ENCODE data around the gene CORIN.
A peak's percentile ranks its signal among the peaks of the same experiment; 100 is the strongest.

Gene CORIN

GRCh38 chr4:47606482-47606881 lies 231.4 kb downstream of the CORIN start:
- no peak overlapping the region for H4K8ac ChIP-seq (ENCODE audit: low read length)
- peaks cover 0 to 3% of the 10 kb centered on the region in 2 experiments for H3K36me3 ChIP-seq (ENCODE audit: control insufficient read depth in 1 of 2, insufficient read depth in 2 of 2, low read depth in 1 of 2, low read length in 2 of 2)
- H2BK15ac ChIP-seq (ENCODE audit: low read depth, poor library complexity, severe bottlenecking): no peak overlapping the region
- H3K9ac ChIP-seq (ENCODE audit: low read length): no peak overlapping the region
- H3K4me3 ChIP-seq (ENCODE audit: insufficient read depth in 1 of 2, low read depth in 1 of 2, low read length in 2 of 2): no peak overlapping the region
- no peak overlapping the region for H3K27ac ChIP-seq (ENCODE audit: low read length, poor library complexity, severe bottlenecking)
- no peaks in the 10 kb centered on the region for H3K9me3 ChIP-seq (ENCODE audit: control insufficient read depth, low read length)
- no peaks in the 10 kb centered on the region for H3K27me3 ChIP-seq (ENCODE audit: control insufficient read depth in 1 of 2, insufficient read depth in 1 of 2, low read length in 2 of 2)
- no peak overlapping the region for H2BK12ac ChIP-seq (ENCODE audit: low read length in 2 of 2)
- DNase-seq: no peak
- H2AK5ac ChIP-seq (ENCODE audit: low read length, severe bottlenecking): no peak overlapping the region
- H2BK120ac ChIP-seq (ENCODE audit: low read depth, low read length): no peak overlapping the region
- no peaks in the 10 kb centered on the region for H3K4me1 ChIP-seq (ENCODE audit: control insufficient read depth, insufficient read depth, low read depth, low read length)
- no peak overlapping the region for H3K23ac ChIP-seq (ENCODE audit: low read length in 2 of 2)
- no peak overlapping the region for H3K4ac ChIP-seq (ENCODE audit: low read depth in 1 of 2, low read length in 2 of 2)
- H3K79me1 ChIP-seq (replicated peaks; ENCODE audit: low read length, poor library complexity, severe bottlenecking): no peaks in the 10 kb centered on the region
- no peak overlapping the region for H3K18ac ChIP-seq (ENCODE audit: low read depth in 1 of 2, low read length in 2 of 2)
- H3K14ac ChIP-seq (ENCODE audit: low read length in 2 of 2): no peak overlapping the region
- H4K91ac ChIP-seq (ENCODE audit: low read length): no peak overlapping the region
- no peak overlapping the region for H2AFZ ChIP-seq (ENCODE audit: low read depth, low read length)
- 97% methylated on average over 2 of the region's 3 CpGs for WGBS
- no peak overlapping the region for H3K4me2 ChIP-seq (ENCODE audit: low read length, poor library complexity, severe bottlenecking)
- no peak overlapping the region for H2BK5ac ChIP-seq (ENCODE audit: low read depth, low read length, poor library complexity, severe bottlenecking)

- peaks cover 2% of the 10 kb centered on the region for H3K4me1 ChIP-seq (ENCODE audit: control insufficient read depth, insufficient read depth, low read depth, low read length)
- 85% methylated on average over 2 of the region's 3 CpGs for WGBS
These were observed 239.0 kb downstream of the CORIN start for GRCh38 chr4:47598896-47599295.

GRCh38 chr4:47598320-47598719 lies 239.5 kb downstream of the CORIN start:
- Histone ChIP-seq H3K4me1 (ENCODE audit: control insufficient read depth, insufficient read depth, low read depth, low read length) (peaks cover 2% of the 10 kb centered on the region), H3K36me3 (ENCODE audit: control insufficient read depth in 1 of 2, insufficient read depth in 2 of 2, low read depth in 1 of 2, low read length in 2 of 2) (peaks cover 0 to 3% of the 10 kb centered on the region in 2 experiments), H3K4ac (ENCODE audit: low read depth in 1 of 2, low read length in 2 of 2) (no peak overlapping the region), H3K9ac (ENCODE audit: low read length) (no peak overlapping the region), H3K27ac (ENCODE audit: low read length, poor library complexity, severe bottlenecking) (no peak overlapping the region), H3K23ac (ENCODE audit: low read length in 2 of 2) (no peak overlapping the region), H3K79me1 (replicated peaks; ENCODE audit: low read length, poor library complexity, severe bottlenecking) (no peaks in the 10 kb centered on the region), H3K14ac (ENCODE audit: low read length in 2 of 2) (no peak overlapping the region), H4K8ac (ENCODE audit: low read length) (no peak overlapping the region), H2BK15ac (ENCODE audit: low read depth, poor library complexity, severe bottlenecking) (no peak overlapping the region), H3K4me3 (ENCODE audit: insufficient read depth in 1 of 2, low read depth in 1 of 2, low read length in 2 of 2) (no peak overlapping the region), H3K4me2 (ENCODE audit: low read length, poor library complexity, severe bottlenecking) (no peak overlapping the region), H3K27me3 (ENCODE audit: control insufficient read depth in 1 of 2, insufficient read depth in 1 of 2, low read length in 2 of 2) (no peaks in the 10 kb centered on the region), H2AFZ (ENCODE audit: low read depth, low read length) (no peak overlapping the region), H2BK12ac (ENCODE audit: low read length in 2 of 2) (no peak overlapping the region), H2BK5ac (ENCODE audit: low read depth, low read length, poor library complexity, severe bottlenecking) (no peak overlapping the region), H3K18ac (ENCODE audit: low read depth in 1 of 2, low read length in 2 of 2) (no peak overlapping the region), H2BK120ac (ENCODE audit: low read depth, low read length) (no peak overlapping the region), H3K9me3 (ENCODE audit: control insufficient read depth, low read length) (no peaks in the 10 kb centered on the region), H2AK5ac (ENCODE audit: low read length, severe bottlenecking) (no peak overlapping the region), H4K91ac (ENCODE audit: low read length) (no peak overlapping the region)
- DNase-seq: no peak
- WGBS: 84% methylated on average over 1 of the region's 1 CpG

More at GRCh38 chr4:47598896-47599295, 239.0 kb downstream of the CORIN start:
- Histone ChIP-seq H4K8ac (ENCODE audit: low read length) (no peak overlapping the region), H4K91ac (ENCODE audit: low read length) (no peak overlapping the region), H3K9me3 (ENCODE audit: control insufficient read depth, low read length) (no peaks in the 10 kb centered on the region), H3K4ac (ENCODE audit: low read depth in 1 of 2, low read length in 2 of 2) (no peak overlapping the region), H3K9ac (ENCODE audit: low read length) (no peak overlapping the region), H2BK15ac (ENCODE audit: low read depth, poor library complexity, severe bottlenecking) (no peak overlapping the region), H2BK12ac (ENCODE audit: low read length in 2 of 2) (no peak overlapping the region), H3K36me3 (ENCODE audit: control insufficient read depth in 1 of 2, insufficient read depth in 2 of 2, low read depth in 1 of 2, low read length in 2 of 2) (peaks cover 0 to 5% of the 10 kb centered on the region in 2 experiments), H3K14ac (ENCODE audit: low read length in 2 of 2) (no peak overlapping the region), H2AK5ac (ENCODE audit: low read length, severe bottlenecking) (no peak overlapping the region), H3K4me3 (ENCODE audit: insufficient read depth in 1 of 2, low read depth in 1 of 2, low read length in 2 of 2) (no peak overlapping the region), H3K27ac (ENCODE audit: low read length, poor library complexity, severe bottlenecking) (no peak overlapping the region), H2BK120ac (ENCODE audit: low read depth, low read length) (no peak overlapping the region), H3K27me3 (ENCODE audit: control insufficient read depth in 1 of 2, insufficient read depth in 1 of 2, low read length in 2 of 2) (no peaks in the 10 kb centered on the region), H2BK5ac (ENCODE audit: low read depth, low read length, poor library complexity, severe bottlenecking) (no peak overlapping the region), H3K18ac (ENCODE audit: low read depth in 1 of 2, low read length in 2 of 2) (peak overlapping the region in 1 of 2 experiments; percentile 34), H3K4me2 (ENCODE audit: low read length, poor library complexity, severe bottlenecking) (no peak overlapping the region), H2AFZ (ENCODE audit: low read depth, low read length) (no peak overlapping the region), H3K79me1 (replicated peaks; ENCODE audit: low read length, poor library complexity, severe bottlenecking) (no peaks in the 10 kb centered on the region), H3K23ac (ENCODE audit: low read length in 2 of 2) (no peak overlapping the region)
- DNase-seq: no peak

- WGBS: 85% methylated on average over 1 of the region's 1 CpG
- H3K9me3 ChIP-seq (ENCODE audit: control insufficient read depth, low read length): no peaks in the 10 kb centered on the region
These were observed 240.2 kb downstream of the CORIN start for GRCh38 chr4:47597696-47598095.

More at GRCh38 chr4:47597696-47598095, 240.2 kb downstream of the CORIN start:
- Histone ChIP-seq H2AK5ac (ENCODE audit: low read length, severe bottlenecking) (no peak overlapping the region), H2AFZ (ENCODE audit: low read depth, low read length) (no peak overlapping the region), H3K4me2 (ENCODE audit: low read length, poor library complexity, severe bottlenecking) (no peak overlapping the region), H4K8ac (ENCODE audit: low read length) (no peak overlapping the region), H3K27me3 (ENCODE audit: control insufficient read depth in 1 of 2, insufficient read depth in 1 of 2, low read length in 2 of 2) (no peaks in the 10 kb centered on the region), H3K4ac (ENCODE audit: low read depth in 1 of 2, low read length in 2 of 2) (no peak overlapping the region), H3K18ac (ENCODE audit: low read depth in 1 of 2, low read length in 2 of 2) (no peak overlapping the region), H3K4me3 (ENCODE audit: insufficient read depth in 1 of 2, low read depth in 1 of 2, low read length in 2 of 2) (no peak overlapping the region), H2BK120ac (ENCODE audit: low read depth, low read length) (no peak overlapping the region), H3K79me1 (replicated peaks; ENCODE audit: low read length, poor library complexity, severe bottlenecking) (no peaks in the 10 kb centered on the region), H4K91ac (ENCODE audit: low read length) (no peak overlapping the region), H3K9ac (ENCODE audit: low read length) (no peak overlapping the region), H2BK5ac (ENCODE audit: low read depth, low read length, poor library complexity, severe bottlenecking) (no peak overlapping the region), H2BK15ac (ENCODE audit: low read depth, poor library complexity, severe bottlenecking) (no peak overlapping the region), H3K4me1 (ENCODE audit: control insufficient read depth, insufficient read depth, low read depth, low read length) (peaks cover 2% of the 10 kb centered on the region), H3K14ac (ENCODE audit: low read length in 2 of 2) (no peak overlapping the region), H3K27ac (ENCODE audit: low read length, poor library complexity, severe bottlenecking) (no peak overlapping the region), H3K36me3 (ENCODE audit: control insufficient read depth in 1 of 2, insufficient read depth in 2 of 2, low read depth in 1 of 2, low read length in 2 of 2) (peaks cover 2 to 3% of the 10 kb centered on the region in 2 experiments), H2BK12ac (ENCODE audit: low read length in 2 of 2) (no peak overlapping the region), H3K23ac (ENCODE audit: low read length in 2 of 2) (no peak overlapping the region)
- DNase-seq: no peak
